GM21529 (cell line): Measurements from ENCODE around the gene MYRIP.

Experiments
- ATAC-seq: cut with Tn5 transposase; IDR thresholded peaks from one replicate; pipeline ENCODE4 v1.9.1; 2021; ENCODE audit not compliant: unreplicated experiment

Gene MYRIP

DNA sequence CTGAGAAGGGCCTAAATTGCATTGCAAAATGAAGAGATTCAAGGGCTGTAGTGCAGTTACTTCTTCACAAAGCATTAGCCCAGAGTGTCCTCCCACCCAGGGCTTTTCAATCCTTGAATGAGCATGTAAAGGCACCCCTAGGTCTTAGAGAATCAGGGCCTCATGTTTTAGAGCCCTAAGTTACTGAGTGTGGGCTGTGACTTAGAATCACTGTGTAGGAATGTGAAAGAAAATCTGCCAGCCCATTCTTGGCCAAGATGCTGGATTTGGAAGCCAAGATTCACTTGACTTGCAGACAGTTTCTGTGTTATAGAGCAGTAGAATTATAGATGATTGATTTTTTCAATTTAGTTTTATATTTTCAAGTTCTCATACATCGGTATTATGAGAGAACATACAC is 153.2 kb downstream of the MYRIP start:
- no peak for ATAC-seq

DNA sequence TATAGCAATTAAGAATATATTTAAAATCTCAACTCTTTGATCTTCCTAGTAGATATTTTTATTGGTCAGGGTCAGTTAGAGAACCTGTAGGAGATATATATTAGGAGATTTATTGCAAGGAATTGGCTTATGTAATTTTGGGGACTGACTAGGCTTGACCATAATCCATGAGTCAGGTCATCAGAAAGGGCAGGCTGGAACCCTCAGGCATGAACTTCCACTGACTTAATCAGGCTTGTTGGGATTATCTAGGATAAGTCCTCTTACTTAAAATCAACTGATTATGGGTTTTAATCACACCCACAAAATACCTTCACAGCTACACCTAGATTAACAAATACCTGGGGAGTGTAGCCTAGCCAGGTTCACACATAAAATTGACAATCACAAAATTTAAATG is 156.1 kb downstream of the MYRIP start:
- ATAC-seq: no peak

DNA sequence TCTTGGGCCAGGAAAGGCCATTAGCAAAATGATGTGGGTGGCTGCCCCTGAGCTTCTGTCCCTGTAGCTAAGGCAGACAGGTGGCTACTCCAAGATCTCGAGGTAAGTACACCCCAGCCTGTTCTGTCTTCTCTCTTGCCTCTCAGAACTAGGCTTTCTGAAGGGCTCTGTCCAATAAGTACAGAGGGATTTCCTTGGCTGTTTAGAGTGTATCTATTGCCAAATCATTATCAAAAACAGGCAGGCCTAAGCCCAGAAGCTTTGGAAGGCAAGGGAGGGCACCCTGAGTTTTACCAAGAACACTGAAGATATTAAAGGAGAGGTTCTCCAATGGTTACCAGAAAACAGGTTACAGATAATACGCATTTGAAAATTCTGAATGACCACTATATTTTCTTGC is 156.6 kb downstream of the MYRIP start:
- ATAC-seq: no peak

DNA sequence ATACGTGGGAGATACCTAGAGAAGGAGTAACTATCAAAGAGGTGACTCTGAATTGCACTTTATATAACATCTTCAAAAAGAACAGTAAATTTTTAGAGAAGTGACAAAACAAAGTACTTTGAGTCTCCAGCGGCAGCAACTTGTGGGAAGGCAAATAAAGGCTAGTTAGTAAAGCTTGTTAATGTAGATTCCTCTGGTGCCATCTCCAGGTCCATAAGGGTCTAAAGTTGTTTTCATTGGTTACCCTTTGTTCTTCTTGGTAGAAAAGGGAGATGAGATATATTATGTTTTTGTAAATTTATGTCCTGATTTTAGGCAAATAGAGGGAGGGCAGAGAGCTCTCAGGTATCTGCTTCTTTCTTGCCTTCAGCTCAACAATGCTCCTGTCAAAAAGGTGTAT is 161.6 kb downstream of the MYRIP start:
- ATAC-seq: no peak

DNA sequence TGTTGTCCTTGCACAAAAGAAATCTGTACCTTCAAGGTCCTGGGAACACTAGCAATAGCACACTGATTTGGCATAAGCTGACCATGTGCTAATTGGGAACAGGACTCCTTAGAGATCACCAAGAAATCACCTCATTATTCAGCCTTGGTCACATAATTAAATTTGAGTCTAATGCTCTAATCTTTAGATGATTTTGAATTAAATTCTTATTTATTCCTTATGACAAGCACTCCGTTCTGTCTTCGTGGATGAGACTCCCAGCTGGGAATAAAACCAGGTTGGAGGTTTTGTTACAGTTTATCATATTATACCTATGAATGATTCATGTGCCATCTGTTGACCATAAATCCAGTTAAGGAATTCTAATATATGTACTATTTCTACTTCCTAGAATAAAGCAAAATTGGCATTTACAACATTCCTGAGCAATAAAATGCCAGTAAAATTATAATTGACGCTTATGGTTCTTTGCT is 162.2 kb downstream of the MYRIP start:
- no peak for ATAC-seq

DNA sequence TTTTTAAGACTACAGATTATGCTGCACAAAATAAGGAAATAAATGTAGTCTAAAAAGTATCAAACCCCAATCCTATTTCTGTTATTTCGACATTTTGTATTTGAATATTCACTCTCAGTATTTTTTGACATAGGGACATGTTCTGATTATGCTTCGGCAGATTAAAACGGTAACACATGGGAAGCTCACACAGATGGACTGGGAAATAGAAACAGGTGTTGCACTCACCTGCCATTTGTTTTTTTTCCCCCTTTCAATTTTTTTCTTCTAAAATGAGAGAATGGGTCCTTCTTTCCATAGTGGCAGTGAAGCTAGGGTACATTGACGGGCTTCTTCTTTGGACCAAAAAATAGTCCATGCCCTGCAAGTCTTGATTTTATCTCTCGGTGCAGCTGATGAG is 163.1 kb downstream of the MYRIP start:
- no peak for ATAC-seq

DNA sequence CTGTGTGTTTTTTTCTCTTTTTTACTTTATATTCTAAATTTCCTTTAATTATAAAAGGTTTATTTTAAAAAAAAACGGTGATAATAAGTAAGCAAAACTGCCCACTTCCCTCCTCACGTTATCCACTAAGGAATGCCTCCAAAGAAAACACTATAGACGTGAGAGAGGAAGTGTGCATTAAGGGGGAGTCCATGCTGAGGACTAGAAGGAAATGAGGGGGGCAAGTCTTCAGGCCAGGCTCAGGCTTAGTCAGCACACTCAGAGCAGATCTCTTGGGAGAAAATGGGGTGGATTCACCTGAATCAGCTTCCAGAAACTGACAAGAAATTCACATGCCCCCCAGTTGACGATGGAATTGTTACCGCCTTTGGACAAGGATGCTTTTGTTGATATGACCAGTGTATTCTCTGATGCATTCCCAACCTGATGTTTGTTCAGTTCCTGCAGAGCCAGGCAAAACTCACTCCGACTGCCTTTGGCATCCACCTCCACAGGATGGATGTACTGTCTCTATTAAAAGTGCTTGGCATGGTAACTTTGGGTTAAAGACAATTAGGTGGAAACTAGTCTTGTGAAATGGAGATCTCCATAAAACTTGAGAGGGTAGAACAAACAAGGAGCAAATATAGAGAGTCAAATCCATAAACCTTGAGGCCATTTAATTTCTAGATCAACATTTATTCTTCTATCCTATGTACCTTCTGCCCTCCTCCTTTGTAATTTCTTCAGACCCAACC is 167.8 kb downstream of the MYRIP start:
- no peak for ATAC-seq

DNA sequence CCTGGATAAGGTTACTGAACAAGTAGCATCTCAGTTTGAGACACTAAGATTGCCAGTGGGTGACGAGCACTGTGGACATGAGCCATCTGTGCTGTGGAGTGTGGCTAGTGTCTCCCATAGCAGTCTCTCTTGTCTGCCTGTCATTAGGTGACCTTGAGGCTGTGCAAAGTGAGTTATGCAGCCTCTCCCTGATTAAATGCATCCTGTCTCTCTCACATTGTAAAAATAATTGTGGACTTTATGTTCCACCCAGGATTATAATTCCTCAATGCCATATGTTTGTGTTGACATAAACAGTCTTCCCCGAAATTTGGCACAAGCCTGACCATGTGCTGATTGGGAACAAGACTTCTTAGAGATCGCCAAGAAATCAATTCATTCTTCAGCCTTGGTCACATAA is 168.9 kb downstream of the MYRIP start:
- ATAC-seq: no peak

DNA sequence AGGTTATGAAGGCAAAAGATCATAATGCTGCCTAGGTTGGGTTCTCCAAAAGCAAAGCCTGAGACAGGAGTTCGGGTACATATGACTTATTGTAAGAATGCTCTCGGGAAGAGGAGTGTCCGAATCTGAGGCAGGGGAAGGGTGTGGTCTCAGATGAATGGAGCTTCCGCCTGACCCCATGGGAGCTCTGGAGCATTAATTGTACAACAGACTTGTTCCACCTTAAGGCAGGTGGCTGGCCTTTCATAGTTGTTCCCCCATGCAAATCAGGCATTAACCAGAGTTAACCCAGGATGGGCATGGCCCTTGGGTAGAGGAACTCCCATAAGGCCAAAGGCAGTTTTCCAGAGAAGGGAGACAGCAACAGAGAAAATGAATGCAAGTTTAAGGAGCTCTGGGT is 170.6 kb downstream of the MYRIP start:
- ATAC-seq: no peak

DNA sequence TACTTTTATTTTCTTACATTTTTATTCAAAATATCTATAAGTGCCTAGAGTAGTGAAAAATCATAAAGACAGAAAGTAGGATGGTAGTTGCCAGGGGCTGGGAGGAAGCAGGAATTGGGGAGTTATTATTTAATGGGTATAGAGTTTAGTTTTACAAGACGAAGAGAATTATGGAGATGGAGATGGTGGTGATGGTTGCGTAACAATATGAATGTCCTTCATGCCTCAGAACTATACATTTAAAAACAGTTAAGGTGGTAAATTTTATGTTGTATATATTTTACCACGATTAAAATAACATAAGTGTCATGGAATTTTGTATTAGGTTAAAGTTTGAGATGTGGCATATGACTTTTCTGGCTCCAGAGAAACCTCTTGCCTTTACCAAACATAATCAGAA is 171.4 kb downstream of the MYRIP start:
- ATAC-seq: no peak

DNA sequence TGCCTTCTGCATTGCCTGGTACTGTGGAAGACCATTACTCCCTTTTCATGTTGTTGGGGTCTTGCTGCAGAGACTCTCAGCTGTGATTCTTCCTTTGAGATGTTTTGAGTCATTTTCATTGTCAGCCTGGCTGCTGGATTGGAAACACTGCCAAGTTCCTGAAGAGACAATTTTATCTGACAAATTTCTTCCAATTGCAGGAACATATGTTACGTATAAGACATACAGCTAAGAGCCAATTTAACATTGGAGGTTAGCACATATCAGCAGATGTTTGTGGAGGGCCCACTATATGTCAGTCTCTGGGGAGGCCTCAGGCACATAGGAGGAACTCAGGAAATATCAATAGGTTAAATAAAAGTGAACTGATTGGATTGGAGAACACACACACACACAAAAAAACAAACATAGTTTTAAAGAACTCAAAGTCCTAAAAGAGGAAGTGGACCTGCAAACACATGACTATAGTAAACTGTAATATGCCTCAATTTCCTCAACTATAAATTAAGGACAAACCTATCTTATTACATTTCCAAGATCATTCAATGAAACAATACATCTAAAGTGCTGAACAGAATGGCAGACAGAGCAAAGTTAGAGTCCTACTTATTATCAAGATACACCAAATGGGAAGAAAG is 172.3 kb downstream of the MYRIP start:
- ATAC-seq: no peak

DNA sequence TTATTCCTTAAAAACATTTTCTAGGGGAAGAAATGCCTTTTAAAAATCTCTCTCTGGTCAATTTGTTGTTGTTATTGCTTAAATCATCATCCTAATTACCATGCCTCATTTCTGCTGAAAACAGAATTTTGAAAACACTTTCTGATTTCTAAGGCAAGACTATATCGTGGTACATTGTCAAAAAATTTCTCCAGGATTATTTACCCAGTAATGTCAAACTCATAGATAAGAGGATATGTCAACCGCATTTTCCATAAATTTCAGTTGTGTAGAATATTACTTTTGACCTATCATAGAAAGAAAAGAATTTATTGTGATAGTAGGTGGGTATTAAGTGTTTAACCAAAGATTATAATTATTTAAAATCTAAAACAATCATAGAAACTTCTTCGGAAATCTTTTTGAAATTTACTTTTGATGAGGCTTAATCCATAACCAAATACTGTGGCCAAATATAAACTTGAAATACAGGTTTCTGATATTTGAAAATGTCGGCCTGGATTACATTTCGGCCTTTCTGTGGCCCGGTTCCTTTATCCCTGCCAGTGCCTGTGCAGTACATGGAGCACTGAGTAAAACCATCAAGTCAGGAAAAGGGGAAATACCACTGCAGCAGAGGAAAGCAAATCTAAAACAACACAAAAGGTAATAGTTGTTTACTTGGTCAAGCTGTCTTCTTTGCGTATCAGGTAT is 173.4 kb downstream of the MYRIP start:
- ATAC-seq: no peak

DNA sequence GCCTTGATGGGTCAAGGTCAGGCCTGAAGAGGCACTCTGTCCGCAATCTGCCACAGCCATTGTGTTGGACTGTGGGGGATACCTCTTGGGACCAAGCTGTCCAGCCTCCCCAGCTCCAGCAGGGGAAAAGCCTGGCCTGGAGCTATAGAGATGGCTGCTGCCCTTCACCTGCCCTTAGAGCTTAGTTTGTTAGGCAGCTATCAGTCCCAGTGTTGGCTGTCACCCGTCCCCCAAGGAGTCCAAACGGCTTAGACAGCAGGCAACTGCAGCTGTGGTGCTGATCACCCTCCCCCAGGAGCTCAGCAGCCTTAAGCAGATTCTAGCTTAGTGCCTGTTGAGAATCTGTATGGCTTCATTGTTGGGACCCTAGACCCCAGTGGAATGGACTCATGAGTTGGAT is 180.3 kb downstream of the MYRIP start:
- no peak for ATAC-seq

DNA sequence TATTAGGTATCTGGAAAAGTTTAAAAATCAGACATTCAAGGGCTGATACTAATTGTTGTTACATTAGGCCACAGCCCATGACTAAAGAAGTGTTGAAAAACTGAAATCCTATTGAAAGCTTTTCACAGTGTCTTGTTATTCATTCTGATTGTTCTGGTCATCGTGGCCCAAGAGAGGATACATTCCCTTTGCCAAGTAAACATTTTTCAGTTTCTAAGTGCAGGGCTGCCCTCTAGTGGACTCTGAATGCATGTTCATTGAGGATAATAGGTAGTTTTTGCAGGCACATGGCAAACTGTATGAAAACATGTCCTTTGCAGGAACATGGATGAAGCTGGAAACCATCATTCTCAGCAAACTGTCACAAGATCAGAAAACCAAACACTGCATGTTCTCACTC is 181.1 kb downstream of the MYRIP start:
- ATAC-seq: no peak

DNA sequence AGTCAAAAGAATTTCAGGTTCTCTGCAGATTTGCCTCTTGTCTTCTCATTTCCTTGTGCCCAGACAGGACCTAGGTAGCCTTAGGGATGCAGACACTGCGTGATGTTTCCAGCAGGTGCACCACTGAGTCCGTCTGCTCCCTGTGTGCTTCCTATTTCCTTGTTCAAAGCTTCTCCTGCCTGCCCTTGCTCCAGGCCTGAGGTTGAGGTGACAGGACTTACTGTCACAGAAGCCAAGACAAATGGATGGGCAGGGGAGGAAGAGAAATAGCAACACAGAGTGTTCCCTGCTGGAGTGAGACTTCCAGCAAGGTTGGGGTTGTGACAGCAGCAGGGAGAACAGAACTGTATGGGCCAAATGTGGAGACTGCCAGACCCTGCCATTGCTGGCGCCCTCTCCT is 199.4 kb downstream of the MYRIP start:
- ATAC-seq: no peak

DNA sequence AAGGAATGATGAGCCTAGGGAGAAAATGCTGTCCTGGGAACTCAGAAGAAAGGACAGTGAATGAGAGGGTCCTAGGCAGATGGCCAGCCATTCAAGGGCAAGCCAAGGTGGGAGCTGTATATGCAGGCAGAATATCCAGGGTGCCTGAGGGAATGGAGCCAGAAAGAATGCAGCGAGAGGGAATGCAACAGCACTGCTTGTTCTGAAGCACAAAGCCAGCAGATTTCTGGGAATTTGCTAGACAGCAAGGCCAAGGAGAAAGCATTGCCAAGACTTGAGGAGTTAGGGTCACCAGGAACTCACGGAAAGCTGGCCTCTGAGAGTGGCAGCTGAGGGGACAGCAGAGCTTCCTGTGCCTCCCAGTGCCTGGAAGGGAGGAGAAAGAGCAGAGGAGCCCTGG is 200.6 kb downstream of the MYRIP start:
- ATAC-seq: no peak

DNA sequence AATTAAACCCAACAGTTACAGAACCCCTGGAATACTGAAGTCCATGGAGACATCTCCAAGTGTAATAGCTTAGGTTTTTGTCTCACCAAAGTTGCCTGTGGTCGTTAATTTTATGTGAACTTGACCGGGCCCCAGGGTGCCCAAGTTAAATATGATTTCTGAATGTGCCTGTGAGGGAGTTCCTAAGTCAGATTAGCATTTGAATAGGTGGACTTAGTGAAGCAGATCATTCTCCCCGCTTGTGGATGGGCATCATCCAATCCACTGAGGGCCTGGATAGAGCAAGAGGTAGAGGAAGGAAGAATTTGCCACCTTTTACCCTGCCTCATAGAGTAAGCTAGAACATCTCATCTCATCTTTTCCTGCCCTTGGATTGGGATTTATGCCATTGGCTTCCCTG is 203.0 kb downstream of the MYRIP start:
- ATAC-seq: no peak

DNA sequence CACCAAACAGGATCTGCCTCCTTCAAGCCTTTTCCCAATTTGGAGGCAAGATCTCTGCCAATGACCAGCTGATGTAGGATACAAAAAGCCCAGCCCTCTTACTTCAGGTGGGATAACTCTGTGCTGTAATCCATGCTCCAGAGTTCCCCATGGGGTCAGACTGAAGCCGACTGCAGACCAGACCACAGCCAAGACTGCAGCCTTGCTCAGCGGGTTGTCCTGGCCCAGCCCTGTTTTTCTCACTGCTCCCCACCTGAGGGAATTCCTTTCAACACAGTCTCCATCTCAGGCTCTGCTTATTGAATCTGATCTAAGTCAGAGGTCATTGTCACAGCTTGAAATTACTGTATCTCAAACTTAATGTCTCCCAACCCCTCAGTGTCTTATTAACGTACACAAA is 207.0 kb downstream of the MYRIP start:
- ATAC-seq: no peak

DNA sequence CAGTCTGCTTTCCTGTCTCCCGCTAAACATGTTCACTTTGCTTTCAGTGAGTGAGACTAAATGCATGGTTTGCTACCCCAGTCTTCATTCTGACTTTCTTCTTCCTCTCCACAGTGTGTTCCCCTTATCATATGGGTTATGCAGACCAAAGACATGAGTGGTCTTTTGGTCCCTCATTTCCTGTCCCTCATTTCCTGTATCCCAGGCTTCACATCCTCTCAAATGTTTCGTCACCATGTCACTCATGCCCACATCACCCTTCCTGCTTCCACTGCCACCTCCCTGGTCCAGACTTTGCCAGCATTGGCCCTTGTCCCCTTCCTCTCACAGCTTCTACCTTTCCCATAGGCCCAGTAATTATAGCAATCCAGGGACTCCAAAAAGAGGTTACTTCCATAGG is 209.0 kb downstream of the MYRIP start:
- no peak for ATAC-seq

DNA sequence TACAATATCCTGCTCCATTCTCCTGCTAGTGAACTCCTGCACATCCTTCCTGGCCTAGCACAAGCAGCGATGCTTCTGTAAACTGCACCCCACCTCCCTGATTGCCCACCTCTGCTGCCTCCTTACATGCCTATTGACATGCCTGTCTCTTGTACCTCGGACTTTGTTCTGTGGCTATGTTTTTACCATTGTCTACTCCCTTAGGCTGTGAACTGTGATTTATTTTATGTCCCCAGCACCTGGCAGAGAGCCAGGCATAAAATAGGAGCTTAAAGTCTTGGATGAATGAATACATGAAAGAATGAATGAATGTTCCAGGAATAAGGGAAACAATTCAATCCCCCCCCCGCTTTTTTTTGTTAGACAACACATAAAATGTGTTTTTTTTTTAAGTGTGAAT is 210.0 kb downstream of the MYRIP start:
- ATAC-seq: no peak

DNA sequence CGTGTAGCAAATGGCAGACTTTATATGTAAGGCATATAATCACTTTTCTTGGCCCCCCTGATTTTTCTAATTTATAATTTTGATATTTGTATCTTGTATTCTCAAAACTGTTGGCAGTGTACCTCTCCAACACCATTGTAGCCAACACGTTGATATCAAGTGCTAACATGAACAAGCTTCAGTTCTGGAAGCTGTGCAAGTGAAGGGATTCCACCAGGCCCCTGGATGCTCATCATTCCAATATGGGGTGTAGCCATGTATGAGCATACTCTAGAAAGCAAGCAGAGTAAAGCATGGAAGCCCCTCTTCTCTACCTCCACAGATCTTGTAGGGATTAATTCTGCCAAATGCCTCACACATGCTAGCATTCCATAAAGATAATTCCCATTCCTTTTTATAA is 211.3 kb downstream of the MYRIP start:
- no peak for ATAC-seq

DNA sequence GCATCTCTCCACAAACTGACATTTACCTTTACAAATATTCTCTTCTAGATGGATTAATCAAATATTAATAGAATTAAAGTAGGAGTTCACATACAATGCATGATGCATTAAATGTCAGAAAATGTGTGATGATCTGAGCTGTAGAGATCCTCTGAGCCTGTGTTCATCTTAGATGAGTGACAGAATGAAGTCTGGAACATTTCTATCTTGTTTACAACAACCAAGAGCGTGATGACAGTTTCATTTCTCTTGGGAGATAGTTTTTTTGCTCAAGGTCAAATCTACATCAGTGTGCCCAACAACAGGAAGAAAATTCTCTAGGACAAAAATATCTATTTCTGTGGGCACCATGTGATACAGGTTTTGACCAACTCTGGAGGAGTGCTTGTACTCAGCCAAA is 211.9 kb downstream of the MYRIP start:
- no peak for ATAC-seq
